OCI-LY7 (cell line): ENCODE data around the gene MIA.
"Not testable (repeated sequence)": the region's sequence is repeated elsewhere in the genome, so short reads cannot be mapped to it uniquely, and the experiment has no call there.

ENCODE experiments used
- EZH2phosphoT487 ChIP-seq: fragments of 200-600 bp; sonication (generic); IDR thresholded peaks from 2 replicates; pipeline ENCODE4 v1.6.1; 2018; ENCODE audit warnings: low read depth, borderline replicate concordance, mild to moderate bottlenecking, mixed run types, antibody characterized with exemption, low read length, moderate library complexity, mixed read lengths
- TF ChIP-seq, protein P1 (sequence below): fragments of 200-600 bp; sonication (generic); conservative IDR thresholded peaks from 2 replicates; pipeline ENCODE4 v1.5.1; 2014; ENCODE audit warnings: mild to moderate bottlenecking, antibody characterized with exemption, low read length, moderate library complexity, mixed read lengths

DNA sequence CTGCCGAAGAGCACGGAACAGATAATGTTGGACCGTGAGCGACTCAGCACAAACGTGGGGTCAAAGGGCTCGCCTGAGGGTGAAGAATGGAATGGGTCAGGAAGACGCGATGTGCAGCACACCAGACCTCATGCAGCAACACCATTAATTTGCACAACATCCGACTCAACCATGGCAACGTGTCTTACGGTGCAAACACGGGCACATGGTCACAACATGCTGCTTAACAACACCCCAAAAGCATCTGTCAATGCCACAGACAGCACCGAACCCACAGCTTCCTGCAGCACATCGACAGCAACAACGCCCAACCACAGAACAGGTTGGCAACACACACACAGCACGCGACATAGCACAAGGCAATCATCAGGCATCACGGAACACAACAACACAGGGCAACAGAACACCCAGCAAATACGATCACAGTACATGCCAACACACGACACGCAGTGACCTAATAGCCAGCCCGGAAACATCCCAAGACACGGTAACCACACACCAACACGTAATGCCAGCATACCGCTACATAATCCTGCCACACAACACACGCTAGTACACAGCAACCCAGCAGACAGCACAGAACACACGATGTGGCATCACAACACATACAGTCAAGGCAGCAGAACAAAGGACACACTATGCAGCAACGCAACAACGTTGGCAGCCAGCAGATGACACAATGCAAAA lies 51.5 kb downstream of the MIA start:
- TF ChIP-seq, protein P1, sequence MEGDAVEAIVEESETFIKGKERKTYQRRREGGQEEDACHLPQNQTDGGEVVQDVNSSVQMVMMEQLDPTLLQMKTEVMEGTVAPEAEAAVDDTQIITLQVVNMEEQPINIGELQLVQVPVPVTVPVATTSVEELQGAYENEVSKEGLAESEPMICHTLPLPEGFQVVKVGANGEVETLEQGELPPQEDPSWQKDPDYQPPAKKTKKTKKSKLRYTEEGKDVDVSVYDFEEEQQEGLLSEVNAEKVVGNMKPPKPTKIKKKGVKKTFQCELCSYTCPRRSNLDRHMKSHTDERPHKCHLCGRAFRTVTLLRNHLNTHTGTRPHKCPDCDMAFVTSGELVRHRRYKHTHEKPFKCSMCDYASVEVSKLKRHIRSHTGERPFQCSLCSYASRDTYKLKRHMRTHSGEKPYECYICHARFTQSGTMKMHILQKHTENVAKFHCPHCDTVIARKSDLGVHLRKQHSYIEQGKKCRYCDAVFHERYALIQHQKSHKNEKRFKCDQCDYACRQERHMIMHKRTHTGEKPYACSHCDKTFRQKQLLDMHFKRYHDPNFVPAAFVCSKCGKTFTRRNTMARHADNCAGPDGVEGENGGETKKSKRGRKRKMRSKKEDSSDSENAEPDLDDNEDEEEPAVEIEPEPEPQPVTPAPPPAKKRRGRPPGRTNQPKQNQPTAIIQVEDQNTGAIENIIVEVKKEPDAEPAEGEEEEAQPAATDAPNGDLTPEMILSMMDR, result not testable (repeated sequence)
- not testable (repeated sequence) for TF ChIP-seq EZH2phosphoT487
